ENCODE data around the gene SAT2. TPM values are rescaled to one million over a fixed set of nuclear protein-coding genes. Genes with fewer than 3 reads are reported as not detected.

SAT2 gene
- total RNA-seq, 1 donor from 2014 or later, result 47.2 TPM

DNA sequence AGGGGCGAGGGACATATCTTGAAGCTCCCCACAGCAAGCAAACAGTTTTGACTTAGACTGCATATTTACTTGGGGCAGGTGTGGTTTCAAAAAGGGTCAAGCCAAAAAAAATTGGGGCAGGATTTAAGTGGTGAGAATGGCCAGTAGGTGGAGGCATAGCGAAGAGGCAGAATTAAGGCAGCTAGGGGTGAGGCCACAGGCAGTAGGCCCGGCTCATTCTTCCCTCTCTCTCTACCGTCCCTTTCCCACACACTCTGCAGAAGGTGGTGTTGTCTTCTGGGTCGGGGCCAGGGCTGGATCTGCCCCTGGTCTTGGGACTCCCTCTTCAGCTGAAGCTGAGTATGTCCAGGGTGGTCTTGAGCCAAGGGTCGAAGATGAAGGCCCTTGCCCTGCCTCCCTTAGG, 4.9 kb upstream of the SAT2 start:
- Histone ChIP-seq H3K4me3 (ENCODE audit: insufficient read depth, low read depth, low read length) (no peak overlapping the region), H3K79me2 (ENCODE audit: insufficient read depth, low read length) (no peaks in the 10 kb centered on the region), H2AFZ (ENCODE audit: low read depth, low read length) (no peak overlapping the region), H3K27ac (ENCODE audit: low read depth, low read length) (no peak overlapping the region), H3K4me2 (ENCODE audit: low read length) (no peak overlapping the region), H3K9me3 (ENCODE audit: insufficient read depth, low read depth, low read length) (no peaks in the 10 kb centered on the region), H4K20me1 (ENCODE audit: insufficient read depth, low read length) (no peaks in the 10 kb centered on the region), H3K4me1 (ENCODE audit: insufficient read depth, low read length) (no peaks in the 10 kb centered on the region), H3K36me3 (ENCODE audit: insufficient read depth, low read length) (no peaks in the 10 kb centered on the region), H3K9ac (ENCODE audit: low read length) (no peak overlapping the region), H3K27me3 (ENCODE audit: insufficient read depth, low read length) (no peaks in the 10 kb centered on the region)
- no peaks in the 10 kb centered on the region for H3K9me3 Mint-ChIP-seq (ENCODE audit: unreplicated experiment)
- TF ChIP-seq EZH2 (IDR thresholded peaks at IDR 0.05; ENCODE audit: insufficient read depth, low read length) (no peak), CTCF (IDR thresholded peaks at IDR 0.05; ENCODE audit: insufficient read depth, low read depth, low read length) (peak; percentile 40)
- H3K36me3 Mint-ChIP-seq (ENCODE audit: low read depth, unreplicated experiment), result no peaks in the 10 kb centered on the region
- no peak for FAIRE-seq
- no peaks in the 10 kb centered on the region for H3K4me1 Mint-ChIP-seq (ENCODE audit: low read depth, unreplicated experiment)
- no peak for DNase-seq (ENCODE audit: low read depth)
- peaks cover 7% of the 10 kb centered on the region for H3K27me3 Mint-ChIP-seq (ENCODE audit: low read depth, unreplicated experiment)
- no peak overlapping the region for H3K27ac Mint-ChIP-seq (ENCODE audit: unreplicated experiment)
- H3K4me3 Mint-ChIP-seq (ENCODE audit: unreplicated experiment), result no peak overlapping the region

DNA sequence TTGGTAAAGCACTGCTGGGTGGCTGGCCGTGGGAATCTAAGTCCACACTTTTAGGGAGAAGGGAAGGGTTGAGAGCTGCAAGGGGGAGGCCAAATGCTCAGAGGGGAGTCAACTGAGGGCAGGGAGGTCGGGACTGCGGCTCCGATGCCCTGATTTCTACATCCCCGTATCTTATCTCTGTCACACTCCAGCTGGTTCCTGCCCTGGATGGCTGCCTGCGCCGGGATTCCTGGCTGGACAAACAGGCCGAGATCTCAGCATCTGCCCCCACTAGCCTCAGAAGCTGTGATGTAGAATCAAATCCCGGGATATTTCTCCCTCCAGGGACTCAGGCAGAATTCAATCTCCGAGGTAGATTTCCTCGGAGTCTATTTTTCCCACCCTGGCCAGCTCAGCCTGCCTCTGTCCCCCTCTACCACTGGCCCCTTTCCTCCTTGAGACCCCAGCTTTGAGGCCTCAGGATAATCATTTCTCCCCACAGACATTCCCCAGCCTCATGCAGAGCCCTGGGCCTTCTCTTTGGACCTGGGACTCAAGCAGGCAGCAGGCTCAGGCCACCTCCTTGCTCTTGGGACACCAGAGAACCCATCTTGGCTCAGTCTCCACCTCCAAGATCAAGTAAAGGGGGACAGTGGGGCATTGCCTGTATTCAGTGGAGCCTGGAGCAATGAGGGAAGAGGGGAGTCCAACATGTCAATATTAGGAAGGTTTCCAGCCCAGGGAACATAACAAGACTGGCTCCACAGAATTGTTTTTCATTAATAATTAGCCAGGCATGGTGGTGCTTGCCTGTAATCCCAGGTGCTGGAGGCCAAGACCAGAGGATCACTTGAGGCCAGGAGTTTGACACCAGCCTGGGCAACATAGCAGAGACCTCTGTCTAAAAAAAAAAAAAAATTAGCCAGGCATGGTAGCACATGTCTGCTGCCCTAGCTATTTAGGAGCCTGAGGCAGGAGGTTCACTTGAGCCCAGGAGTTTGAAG, 4.1 kb upstream of the SAT2 start:
- no peak overlapping the region for H3K4me3 ChIP-seq (ENCODE audit: insufficient read depth, low read depth, low read length)
- no peaks in the 10 kb centered on the region for H3K36me3 ChIP-seq (ENCODE audit: insufficient read depth, low read length)
- Mint-ChIP-seq H3K27me3 (ENCODE audit: low read depth, unreplicated experiment) (peaks cover 7% of the 10 kb centered on the region), H3K4me1 (ENCODE audit: low read depth, unreplicated experiment) (no peaks in the 10 kb centered on the region), H3K27ac (ENCODE audit: unreplicated experiment) (no peak overlapping the region), H3K36me3 (ENCODE audit: low read depth, unreplicated experiment) (no peaks in the 10 kb centered on the region), H3K4me3 (ENCODE audit: unreplicated experiment) (no peak overlapping the region), H3K9me3 (ENCODE audit: unreplicated experiment) (no peaks in the 10 kb centered on the region)
- no peak overlapping the region for H3K27ac ChIP-seq (ENCODE audit: low read depth, low read length)
- H4K20me1 ChIP-seq (ENCODE audit: insufficient read depth, low read length), result peaks cover under 1% of the 10 kb centered on the region
- TF ChIP-seq EZH2 (IDR thresholded peaks at IDR 0.05; ENCODE audit: insufficient read depth, low read length), result no peak
- no peak for TF ChIP-seq CTCF (IDR thresholded peaks at IDR 0.05; ENCODE audit: insufficient read depth, low read depth, low read length)
- H3K27me3 ChIP-seq (ENCODE audit: insufficient read depth, low read length), result no peaks in the 10 kb centered on the region
- no peaks in the 10 kb centered on the region for H3K9me3 ChIP-seq (ENCODE audit: insufficient read depth, low read depth, low read length)
- H3K79me2 ChIP-seq (ENCODE audit: insufficient read depth, low read length), result peaks cover 5% of the 10 kb centered on the region
- DNase-seq (ENCODE audit: low read depth) (no peak), FAIRE-seq (no peak)
- no peak overlapping the region for H2AFZ ChIP-seq (ENCODE audit: low read depth, low read length)
- peaks cover 5% of the 10 kb centered on the region for H3K4me1 ChIP-seq (ENCODE audit: insufficient read depth, low read length)
- H3K9ac ChIP-seq (ENCODE audit: low read length), result no peak overlapping the region
- no peak overlapping the region for H3K4me2 ChIP-seq (ENCODE audit: low read length)
